ENCODE results near the gene COL28A1.

DNA sequence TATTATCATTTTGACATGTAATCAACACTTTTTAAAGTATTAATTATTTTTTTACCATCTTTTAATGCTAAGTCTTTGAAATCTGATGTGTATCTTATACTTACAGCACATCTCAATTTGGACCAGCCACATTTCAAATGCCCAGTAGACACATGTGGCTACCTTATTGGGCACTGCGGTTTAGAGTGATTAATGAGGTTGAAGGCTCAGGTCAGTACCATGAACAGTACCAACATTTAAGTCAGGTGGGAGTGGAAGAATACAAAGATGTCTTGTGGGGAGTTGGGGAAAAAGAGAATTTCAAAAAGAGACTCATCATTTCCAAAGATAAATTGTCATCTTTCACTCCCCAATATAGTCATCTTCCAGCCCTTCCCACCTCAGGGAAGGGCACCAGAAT is 40.5 kb downstream of the COL28A1 start:
- TF ChIP-seq, protein P1, sequence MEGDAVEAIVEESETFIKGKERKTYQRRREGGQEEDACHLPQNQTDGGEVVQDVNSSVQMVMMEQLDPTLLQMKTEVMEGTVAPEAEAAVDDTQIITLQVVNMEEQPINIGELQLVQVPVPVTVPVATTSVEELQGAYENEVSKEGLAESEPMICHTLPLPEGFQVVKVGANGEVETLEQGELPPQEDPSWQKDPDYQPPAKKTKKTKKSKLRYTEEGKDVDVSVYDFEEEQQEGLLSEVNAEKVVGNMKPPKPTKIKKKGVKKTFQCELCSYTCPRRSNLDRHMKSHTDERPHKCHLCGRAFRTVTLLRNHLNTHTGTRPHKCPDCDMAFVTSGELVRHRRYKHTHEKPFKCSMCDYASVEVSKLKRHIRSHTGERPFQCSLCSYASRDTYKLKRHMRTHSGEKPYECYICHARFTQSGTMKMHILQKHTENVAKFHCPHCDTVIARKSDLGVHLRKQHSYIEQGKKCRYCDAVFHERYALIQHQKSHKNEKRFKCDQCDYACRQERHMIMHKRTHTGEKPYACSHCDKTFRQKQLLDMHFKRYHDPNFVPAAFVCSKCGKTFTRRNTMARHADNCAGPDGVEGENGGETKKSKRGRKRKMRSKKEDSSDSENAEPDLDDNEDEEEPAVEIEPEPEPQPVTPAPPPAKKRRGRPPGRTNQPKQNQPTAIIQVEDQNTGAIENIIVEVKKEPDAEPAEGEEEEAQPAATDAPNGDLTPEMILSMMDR (conservative IDR thresholded peaks at IDR 0.05; ENCODE audit: low read depth, low read length): no peak
- no peak for TF ChIP-seq EZH2 (IDR thresholded peaks at IDR 0.05; ENCODE audit: low read length, unreplicated experiment)
